CD4-positive, alpha-beta T cell treated with Interleukin-10 for 1 hour (primary cell): ENCODE data around the gene USP36.
"Not testable (repeated sequence)": the region's sequence is repeated elsewhere in the genome, so short reads cannot be mapped to it uniquely, and the experiment has no call there.

Experiments used
- DNase-seq: peaks from one replicate; pipeline ENCODE4 v3.0.0-alpha.2; 2020

Gene USP36

DNA sequence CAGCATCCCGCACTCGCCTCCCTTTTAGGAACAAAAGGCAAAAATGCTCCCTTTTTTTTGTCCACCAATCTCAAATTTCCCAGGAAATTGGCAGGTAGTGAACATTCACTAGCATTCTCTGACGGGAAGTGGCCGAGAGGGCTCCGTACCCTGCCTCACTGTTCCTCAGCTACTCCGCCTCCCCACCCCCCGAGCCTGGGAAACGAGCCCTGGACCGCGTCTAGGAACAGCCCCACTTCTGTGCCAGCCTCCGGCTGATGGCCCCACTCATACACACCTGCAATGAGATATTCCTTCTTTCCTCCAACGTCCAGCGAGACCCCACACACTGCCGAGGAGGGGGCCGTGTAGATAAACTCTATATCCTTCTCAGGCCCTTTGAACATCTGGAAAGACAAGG is 30.0 kb upstream of the USP36 start:
- no peak for DNase-seq

DNA sequence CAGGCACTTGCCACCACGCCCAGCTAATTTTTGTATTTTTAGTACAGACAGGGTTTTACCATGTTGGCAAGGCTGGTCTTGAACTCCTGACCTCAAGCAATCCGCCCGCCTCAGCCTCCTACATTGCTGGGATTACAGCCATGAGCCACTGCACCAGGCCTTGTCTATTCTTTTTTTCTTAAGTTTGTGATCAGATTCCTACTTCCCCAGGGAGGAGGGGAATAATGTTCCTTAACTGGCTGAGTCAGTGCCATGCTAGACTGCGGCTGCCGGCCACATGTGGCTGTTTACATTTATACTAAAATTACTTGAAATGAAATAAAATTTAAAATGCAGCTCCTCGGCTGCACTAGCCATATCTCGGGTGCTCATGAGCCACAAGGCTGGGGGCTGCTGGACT is 27.8 kb upstream of the USP36 start:
- DNase-seq: no peak

DNA sequence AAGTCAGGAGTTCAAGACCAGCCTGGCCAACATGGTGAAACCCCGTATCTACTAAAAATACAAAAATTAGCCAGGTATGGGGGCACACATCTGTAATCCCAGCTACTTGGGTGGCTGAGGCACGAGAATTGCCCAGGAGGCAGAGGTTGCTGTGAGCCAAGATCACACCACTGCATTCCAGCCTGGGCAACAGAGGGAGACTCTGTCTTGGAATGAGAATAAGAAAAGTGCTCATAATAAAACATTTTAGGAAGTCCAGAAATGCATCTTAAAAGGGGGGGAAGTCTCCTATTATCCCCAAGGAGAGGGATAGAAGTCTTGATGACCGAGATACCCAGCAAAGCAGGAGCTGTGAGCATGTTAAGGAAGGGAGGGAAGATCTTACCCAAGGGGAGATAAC is 26.4 kb upstream of the USP36 start:
- DNase-seq: not testable (repeated sequence)

- peak; percentile 66 for DNase-seq
Measured at GRCh38 chr17:78865682-78866390, 25.2 kb upstream of the USP36 start.

DNA sequence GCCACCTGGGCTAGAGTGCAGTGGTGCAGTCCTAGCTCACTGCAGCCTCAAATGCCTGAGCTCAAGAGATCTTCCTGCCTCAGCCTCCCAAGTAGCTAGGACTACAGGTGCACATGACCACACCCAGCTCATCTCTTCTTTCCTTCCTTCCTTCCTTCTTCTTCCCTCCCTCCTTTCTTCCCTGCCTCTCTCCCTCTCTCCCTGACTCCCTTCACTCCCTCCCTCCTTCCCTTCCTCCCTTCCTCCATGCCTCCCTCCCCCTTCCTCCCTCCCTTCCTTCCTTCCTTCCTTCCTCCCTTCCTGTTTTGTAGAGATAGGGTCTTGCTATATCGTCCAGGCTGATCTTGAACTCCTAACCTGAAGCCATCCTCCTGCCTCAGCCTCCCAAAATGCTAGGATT is 23.5 kb upstream of the USP36 start:
- no peak for DNase-seq

DNA sequence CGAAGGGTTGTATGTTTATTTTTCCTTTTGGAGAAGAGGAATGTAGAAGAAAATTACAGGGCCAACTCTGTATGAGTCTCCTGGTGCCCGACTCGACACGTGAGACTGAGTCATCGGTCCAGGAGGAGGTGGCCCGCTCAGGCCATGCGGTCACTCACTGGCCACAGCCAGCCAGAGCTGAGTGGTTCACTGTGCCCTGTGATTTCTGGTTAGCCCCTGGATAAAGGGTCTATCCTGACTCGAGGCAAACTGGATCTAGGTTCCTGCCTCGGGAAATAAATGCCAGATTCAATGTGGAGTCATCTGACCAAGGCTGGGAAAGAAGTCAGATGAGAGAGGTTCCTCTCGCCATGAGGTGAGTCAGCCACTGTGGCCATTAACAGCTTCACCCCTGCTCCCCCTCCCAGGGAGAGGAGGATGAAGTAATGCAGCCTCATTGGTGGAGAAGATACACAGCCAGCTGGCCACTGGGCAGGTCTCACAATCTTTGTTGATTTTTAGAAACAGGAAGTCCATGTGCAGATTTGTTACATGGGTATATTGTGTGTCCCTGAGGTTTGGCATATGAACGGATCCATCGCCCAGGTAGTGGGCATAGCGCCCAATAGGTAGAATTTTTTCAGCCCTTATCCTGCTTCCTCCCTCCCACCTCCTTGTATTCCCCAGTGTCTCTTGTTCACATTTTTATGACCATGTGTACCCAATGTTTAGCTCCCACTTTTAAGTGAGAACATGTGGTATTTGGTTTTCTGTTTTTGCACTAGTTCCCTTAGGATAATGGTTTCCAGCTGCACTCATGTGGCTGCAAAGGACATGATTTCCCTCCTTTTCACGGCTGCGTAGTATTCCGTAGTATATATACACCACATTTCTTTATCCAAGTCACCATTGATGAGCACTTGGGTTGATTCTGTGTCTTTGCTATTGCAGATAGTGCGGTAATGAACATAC is 21.7 kb upstream of the USP36 start:
- no peak for DNase-seq

DNA sequence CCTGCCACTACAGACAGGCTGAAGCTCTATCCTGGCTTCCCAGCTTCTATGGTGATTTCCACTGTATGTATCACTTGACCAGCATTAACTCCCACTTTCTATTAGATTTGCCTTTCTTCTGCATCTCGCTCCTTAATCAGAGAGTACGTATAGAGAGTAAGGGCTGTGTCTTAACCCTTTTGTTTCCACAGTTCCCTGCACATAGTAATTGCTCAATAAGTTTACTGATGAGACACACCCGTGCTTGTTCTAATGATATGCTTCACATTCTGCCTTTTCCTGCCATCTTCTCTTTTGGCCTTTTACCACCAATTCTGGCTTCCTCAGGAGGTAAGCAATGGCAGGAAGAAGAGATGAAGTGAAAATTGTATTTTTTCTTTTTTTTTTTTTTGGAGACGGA is 20.6 kb upstream of the USP36 start:
- no peak for DNase-seq

- DNase-seq: no peak
Measured at GRCh38 chr17:78859051-78859450, 18.4 kb upstream of the USP36 start.

DNA sequence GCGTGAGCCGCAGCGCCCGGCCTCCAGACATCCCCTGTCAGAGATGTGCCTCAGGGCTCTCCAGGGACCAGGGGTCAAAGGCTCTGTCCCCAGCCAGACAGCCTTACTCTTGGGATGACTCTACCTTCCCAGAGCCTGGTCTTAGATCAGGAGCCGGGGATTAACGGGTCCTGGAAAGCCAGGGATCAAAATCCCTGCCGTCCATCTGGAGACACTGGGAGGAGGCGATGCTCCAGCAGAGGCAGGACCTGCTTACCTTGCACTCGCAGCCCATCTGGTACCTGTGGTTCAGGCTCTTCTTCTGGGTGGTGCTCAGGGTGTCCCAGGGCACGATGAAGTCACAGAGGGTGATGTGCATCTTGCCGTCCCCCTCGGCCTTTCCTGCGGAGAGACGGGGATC is 16.7 kb upstream of the USP36 start:
- DNase-seq: no peak

DNA sequence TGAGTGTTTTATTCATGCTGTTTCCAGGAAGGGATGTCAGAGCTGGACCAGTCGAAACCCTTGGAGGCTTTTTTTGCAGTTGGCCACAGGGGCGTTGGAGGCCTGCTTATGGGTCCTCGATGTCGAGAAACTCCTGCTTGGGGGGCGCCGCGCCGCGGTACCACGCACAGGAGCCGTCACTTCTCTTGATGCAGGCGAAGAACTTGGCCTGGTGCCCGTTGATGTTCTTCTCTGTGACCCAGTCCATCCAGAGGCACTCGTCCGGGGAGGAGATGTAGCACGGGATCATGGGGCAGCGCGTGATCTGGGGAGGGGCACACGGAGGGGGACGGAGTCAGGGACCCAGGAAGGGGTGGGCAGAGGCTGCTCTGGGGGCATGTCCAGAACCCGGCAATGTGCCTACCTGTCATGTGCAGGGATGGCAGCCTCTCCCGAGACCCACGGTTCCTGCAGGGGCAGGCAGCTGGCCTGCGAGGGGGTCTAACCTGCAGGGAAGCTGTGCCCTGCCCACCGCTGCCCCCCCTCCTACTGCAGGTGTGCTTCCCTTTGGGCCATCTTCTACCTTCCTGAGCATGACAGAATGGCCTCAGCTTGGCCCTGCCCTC is 15.0 kb upstream of the USP36 start:
- DNase-seq: no peak

GRCh38 chr17:78854508-78854907 is 13.9 kb upstream of the USP36 start:
- DNase-seq: no peak

- no peak for DNase-seq
Measured at GRCh38 chr17:78853926-78854394, 13.3 kb upstream of the USP36 start.

DNA sequence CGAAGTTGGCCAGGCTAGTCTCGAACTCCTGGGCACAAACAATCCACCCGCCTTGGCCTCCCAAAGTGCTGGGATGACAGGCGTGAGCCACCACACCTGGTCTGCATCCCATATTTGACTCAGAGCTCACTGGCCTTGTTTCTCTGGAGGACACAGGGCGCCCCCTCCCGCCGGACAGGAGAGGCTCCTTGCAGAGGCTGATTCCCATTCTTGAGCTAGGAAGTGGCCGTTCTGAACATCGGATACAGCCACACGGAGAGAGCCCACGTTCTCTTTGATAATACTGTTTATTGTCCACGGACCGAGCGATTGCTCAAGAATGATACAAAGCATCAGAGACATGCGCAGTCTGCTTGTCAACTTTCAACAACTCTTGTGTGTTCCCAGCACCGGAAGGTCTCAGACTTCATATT is 12.1 kb upstream of the USP36 start:
- DNase-seq: no peak

- DNase-seq: no peak
Measured at GRCh38 chr17:78849026-78849425, 8.4 kb upstream of the USP36 start.

GRCh38 chr17:78847052-78847451 is 6.4 kb upstream of the USP36 start:
- no peak for DNase-seq

DNA sequence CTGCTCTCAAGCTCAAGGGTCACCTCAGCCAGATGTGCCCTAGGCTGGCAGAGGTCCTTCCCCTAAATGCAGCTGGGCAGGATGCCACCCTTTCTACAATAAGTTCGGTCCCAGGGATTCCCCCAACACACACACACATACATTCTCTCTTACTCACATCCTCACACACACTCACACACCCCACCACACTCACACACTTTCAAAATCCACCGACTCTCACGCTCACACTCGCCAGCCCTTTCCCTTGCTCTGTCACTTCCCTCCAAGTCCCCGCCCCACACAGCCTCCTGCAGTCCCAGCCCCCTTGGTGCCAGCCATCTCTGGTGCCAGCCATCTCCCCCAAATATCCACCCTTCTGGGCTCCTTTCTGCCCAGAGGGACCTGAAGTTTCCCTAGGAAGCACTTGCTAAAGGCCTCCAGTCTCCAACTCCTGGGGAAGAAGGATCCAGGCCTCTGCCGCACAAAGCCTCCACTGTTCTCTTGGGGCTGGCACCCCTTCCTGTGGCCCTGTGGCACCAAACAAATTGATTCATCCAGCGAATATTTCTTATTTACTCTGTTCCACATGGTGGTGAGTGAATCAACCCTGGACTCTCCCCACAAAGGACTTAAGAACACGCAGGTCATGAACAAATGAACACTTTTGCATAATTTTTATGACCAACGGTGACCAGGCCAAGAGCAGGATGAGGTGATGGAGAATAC is 3.8 kb upstream of the USP36 start:
- no peak for DNase-seq

GRCh38 chr17:78842881-78843565 is 2.4 kb upstream of the USP36 start:
- peak; percentile 74 for DNase-seq

DNA sequence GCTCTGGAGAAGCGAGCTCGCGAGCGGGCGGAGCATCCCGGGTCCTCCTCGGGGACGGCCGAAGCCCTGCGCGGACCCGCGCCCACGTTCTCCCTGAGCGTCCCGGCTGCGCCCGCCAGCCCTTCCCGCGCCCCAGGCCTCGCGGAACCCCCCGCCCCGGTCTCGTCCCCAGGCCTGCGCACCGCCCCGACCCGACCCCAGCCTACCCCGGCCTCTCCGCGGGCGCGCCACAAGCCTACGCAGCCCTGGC is 159 bp downstream of the USP36 start:
- DNase-seq: no peak

- peak; percentile 56 for DNase-seq
Measured at GRCh38 chr17:78839762-78840529, 668 bp downstream of the USP36 start.

DNA sequence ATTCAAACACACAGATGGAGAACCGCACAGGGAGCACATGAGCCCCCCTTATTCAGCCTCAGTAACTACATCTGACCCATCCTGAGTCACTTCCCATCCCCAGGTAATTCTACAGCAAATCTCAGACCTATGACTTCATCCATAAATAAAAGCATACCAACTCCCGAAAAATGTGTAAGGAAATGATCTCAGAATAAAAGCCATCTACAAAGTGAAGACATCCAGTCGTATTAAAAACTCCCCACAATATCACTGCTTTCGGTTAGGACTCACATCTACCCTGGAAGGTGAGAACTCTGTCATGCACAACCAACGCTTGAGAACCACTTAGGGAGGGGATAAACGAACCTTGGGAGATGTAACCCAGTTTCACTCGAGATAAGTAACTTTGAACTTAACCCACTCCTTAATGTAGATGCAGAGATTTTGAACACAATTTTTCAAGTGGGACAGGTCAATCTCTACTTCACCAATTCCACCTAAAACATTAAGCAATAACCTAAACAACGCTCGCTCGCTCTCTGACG is 1.3 kb downstream of the USP36 start:
- DNase-seq: peak; percentile 52

GRCh38 chr17:78838574-78839005 is 2.0 kb downstream of the USP36 start:
- DNase-seq: no peak
